IPS-18a (cell line): ENCODE measurements around the gene SNX25.
"Not testable (repeated sequence)": the region's sequence is repeated elsewhere in the genome, so short reads cannot be mapped to it uniquely, and the experiment has no call there.

Source experiments
- H3K27ac ChIP-seq: one replicate; pipeline ENCODE4 v1.5.1; 2013; ENCODE audit warnings: low read length
- H3K27me3 ChIP-seq: one replicate; pipeline ENCODE4 v1.6.1; 2013; ENCODE audit warnings: mild to moderate bottlenecking, low read length; ENCODE audit not compliant: control insufficient read depth, insufficient read depth
- H3K36me3 ChIP-seq: one replicate; pipeline ENCODE4 v1.6.1; 2013; ENCODE audit warnings: low read depth, low read length; ENCODE audit not compliant: control insufficient read depth
- H3K4me1 ChIP-seq: one replicate; pipeline ENCODE4 v1.6.1; 2013; ENCODE audit warnings: low read depth, low read length; ENCODE audit not compliant: control insufficient read depth
- H3K4me3 ChIP-seq: one replicate; pipeline ENCODE4 v1.5.1; 2013; ENCODE audit warnings: low read length
- H3K9ac ChIP-seq: one replicate; pipeline ENCODE4 v1.6.1; 2013; ENCODE audit warnings: mild to moderate bottlenecking, low read length, moderate library complexity
- H3K9me3 ChIP-seq: one replicate; pipeline ENCODE4 v1.6.1; 2013; ENCODE audit warnings: low read depth, low read length; ENCODE audit not compliant: control insufficient read depth

SNX25 gene

GRCh38 chr4:185194924-185195888 lies 14.2 kb upstream of the SNX25 start:
- Histone ChIP-seq H3K27ac (no peak overlapping the region), H3K9ac (no peak overlapping the region), H3K4me3 (no peak overlapping the region), H3K4me1 (no peaks in the 10 kb centered on the region), H3K27me3 (no peaks in the 10 kb centered on the region), H3K36me3 (peaks cover 4% of the 10 kb centered on the region), H3K9me3 (no peaks in the 10 kb centered on the region)

DNA sequence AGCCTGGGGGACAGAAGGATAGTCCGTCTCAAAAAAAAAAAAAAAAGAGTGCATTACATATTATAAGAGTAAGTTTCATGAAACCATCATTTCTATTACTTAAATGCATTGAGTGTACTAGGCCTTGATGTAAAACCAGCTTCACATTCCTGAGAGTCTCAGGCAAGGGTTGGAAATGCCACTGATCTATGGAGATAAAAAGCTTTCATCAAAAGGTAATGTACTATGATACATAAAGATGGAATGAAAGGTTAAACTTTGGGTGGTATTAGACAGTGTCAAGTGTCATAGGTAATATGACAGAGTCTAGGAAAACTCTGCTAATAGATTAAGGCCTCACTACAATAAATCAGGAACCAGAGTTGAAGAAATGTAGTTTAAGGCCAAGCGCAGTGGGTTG lies 13.0 kb upstream of the SNX25 start:
- Histone ChIP-seq H3K27ac (no peak overlapping the region), H3K9me3 (no peaks in the 10 kb centered on the region), H3K4me3 (no peak overlapping the region), H3K27me3 (no peaks in the 10 kb centered on the region), H3K9ac (no peak overlapping the region), H3K36me3 (no peaks in the 10 kb centered on the region), H3K4me1 (peaks cover 3% of the 10 kb centered on the region)

GRCh38 chr4:185198189-185198588 lies 11.2 kb upstream of the SNX25 start:
- not testable (repeated sequence) for H3K9ac ChIP-seq, H3K9me3 ChIP-seq, H3K27ac ChIP-seq

DNA sequence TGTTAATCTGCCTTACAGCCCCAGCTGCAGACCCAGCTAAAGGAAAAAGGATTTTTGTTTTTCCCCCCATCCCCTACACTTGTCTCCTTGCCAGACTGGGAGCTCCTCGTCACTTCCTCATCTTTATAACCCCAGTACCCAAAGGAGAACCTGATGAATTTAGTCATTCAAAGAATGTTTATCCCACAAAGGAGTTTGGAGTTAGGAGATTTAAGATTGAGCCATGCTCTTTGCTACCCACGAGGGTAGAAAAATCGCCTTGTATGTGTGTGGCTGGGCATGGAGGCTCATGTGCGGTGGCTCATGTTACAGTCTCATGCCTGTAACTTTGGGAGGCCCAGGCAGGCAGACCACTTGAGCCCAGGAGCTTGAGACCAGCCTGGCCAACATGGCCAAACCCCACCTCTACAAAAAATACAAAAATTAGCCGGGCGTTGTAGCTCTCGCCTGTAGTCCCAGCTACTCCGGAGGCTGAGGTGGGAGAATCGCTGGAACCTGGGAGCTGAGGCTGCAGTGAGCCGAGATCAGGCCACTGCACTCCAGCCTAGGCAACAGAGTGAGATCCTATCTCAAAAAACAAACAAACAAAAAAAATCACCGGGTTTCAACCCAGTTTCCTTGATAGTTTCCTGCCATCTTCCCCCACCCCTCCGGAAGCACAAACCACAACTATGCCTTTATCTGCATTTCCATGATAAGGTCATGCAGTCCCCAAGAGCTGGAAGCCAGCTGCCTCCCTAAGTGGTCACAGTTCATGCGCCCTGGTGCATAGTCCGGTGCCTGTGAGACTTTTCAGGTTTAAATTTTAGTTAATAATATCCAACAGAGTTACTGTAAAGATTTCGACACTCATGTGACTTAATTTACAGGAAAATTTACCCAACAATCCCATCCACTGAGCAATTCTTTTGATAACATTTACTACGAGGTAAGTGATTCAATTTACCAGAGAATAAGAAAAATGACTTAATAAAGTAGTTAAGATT lies 7.1 kb upstream of the SNX25 start:
- no peaks in the 10 kb centered on the region for H3K36me3 ChIP-seq
- peaks cover 10% of the 10 kb centered on the region for H3K27me3 ChIP-seq
- H3K9me3 ChIP-seq = no peaks in the 10 kb centered on the region
- H3K27ac ChIP-seq = no peak overlapping the region
- H3K9ac ChIP-seq = peak overlapping the region; percentile 0
- H3K4me1 ChIP-seq = peaks cover 17% of the 10 kb centered on the region
- no peak overlapping the region for H3K4me3 ChIP-seq

More at GRCh38 chr4:185198189-185198588, 11.2 kb upstream of the SNX25 start:
- H3K4me3 ChIP-seq, H3K36me3 ChIP-seq, H3K27me3 ChIP-seq: not testable (repeated sequence)
- H3K4me1 ChIP-seq = peaks cover 12% of the 10 kb centered on the region

DNA sequence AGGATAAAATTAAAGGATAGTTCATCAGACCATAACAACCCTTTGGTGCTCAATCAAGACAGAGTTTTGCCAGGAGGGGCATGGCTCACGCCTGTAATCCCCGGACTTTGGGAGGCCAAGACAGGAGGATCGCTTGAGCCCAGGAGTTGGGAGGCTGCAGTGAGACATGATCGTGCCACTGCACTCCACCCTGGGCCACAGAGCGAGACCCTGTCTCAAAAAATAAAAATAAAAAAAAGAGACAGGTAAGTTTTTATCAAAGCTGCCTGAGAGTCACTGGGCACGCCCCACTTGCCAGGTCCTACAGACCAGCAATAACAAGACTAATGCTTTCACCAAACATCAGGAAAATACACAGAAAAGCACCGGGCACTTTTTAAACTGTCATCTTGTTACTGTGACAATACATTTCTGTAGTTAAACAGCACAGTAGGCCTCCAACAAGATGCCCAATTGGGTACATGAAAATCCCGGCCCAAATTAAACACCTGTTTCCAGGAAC lies 6.4 kb upstream of the SNX25 start:
- Histone ChIP-seq H3K27ac (no peak overlapping the region), H3K9me3 (no peaks in the 10 kb centered on the region), H3K4me3 (peak overlapping the region; percentile 54), H3K4me1 (peaks cover 17% of the 10 kb centered on the region), H3K9ac (peak overlapping the region; percentile 67), H3K36me3 (no peaks in the 10 kb centered on the region), H3K27me3 (peaks cover 18% of the 10 kb centered on the region)

- peak within 1 kb of the TSS; percentile 54 for H3K4me3 ChIP-seq
- peaks cover 24% of the 10 kb centered on the region for H3K27me3 ChIP-seq
- no peaks in the 10 kb centered on the region for H3K36me3 ChIP-seq
- no peak within 1 kb of the TSS for H3K27ac ChIP-seq
- no peaks in the 10 kb centered on the region for H3K9me3 ChIP-seq
- H3K9ac ChIP-seq = peak within 1 kb of the TSS; percentile 67
- H3K4me1 ChIP-seq = peaks cover 17% of the 10 kb centered on the region
Measured at GRCh38 chr4:185203486-185204237, 5.7 kb upstream of the SNX25 start, which contains the start of gene CFAP97. CFAP97 (minus strand) TSS chr4:185204000; CDS start chr4:185191196, 12,804 bp downstream.

DNA sequence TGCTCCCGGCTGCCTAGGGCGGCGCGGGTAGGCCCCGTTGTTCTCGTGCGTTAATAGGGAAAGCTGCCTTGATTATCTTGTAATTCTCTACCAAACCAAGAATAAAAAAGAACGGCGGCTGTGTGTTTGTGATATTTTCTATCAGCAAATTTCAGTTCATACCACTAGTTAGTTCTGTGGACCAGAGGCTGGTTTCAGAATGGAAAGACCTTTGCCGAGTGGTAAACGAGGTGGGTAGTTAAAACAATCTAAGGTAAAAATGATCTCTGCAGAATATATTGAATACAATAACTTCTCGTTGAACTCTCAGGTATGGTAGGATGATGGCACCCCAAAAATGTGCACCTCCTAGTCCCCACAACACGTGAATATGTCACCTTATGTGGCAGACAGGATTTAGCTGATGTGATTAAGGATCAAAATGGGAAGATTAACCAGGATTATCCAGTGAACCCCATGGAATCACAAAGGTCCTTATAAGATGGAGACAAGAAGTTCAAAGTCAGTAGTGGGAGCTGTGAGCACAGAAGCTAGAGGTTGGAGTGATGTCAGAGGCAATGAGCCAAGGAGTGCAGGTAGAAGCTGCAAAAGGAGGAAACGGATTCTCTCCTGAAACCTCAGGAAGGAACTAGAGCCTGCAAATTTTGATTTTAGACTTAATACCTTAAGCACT lies 5.0 kb upstream of the SNX25 start:
- H3K9me3 ChIP-seq = no peaks in the 10 kb centered on the region
- H3K4me1 ChIP-seq = peaks cover 17% of the 10 kb centered on the region
- no peaks in the 10 kb centered on the region for H3K36me3 ChIP-seq
- peak overlapping the region; percentile 54 for H3K4me3 ChIP-seq
- no peak overlapping the region for H3K27ac ChIP-seq
- H3K9ac ChIP-seq = peak overlapping the region; percentile 67
- H3K27me3 ChIP-seq = peaks cover 29% of the 10 kb centered on the region

- not testable (repeated sequence) for H3K9ac ChIP-seq, H3K36me3 ChIP-seq, H3K4me3 ChIP-seq, H3K27ac ChIP-seq, H3K9me3 ChIP-seq
- Histone ChIP-seq H3K4me1 (peaks cover 17% of the 10 kb centered on the region), H3K27me3 (peaks cover 29% of the 10 kb centered on the region)
Measured at GRCh38 chr4:185205073-185205472, 4.3 kb upstream of the SNX25 start.

GRCh38 chr4:185205697-185206342 lies 3.6 kb upstream of the SNX25 start:
- H3K4me3 ChIP-seq = no peak overlapping the region
- no peak overlapping the region for H3K9ac ChIP-seq
- no peak overlapping the region for H3K27ac ChIP-seq

GRCh38 chr4:185207466-185207865 lies 1.9 kb upstream of the SNX25 start:
- Histone ChIP-seq H3K4me1 (peaks cover 15% of the 10 kb centered on the region), H3K27ac (no peak overlapping the region), H3K36me3 (no peaks in the 10 kb centered on the region), H3K4me3 (no peak overlapping the region), H3K27me3 (peaks cover 48% of the 10 kb centered on the region), H3K9ac (no peak overlapping the region), H3K9me3 (no peaks in the 10 kb centered on the region)

More at GRCh38 chr4:185205697-185206342, 3.6 kb upstream of the SNX25 start:
- H3K36me3 ChIP-seq = no peaks in the 10 kb centered on the region
- H3K9me3 ChIP-seq = no peaks in the 10 kb centered on the region
- H3K4me1 ChIP-seq = peaks cover 17% of the 10 kb centered on the region
- peaks cover 35% of the 10 kb centered on the region for H3K27me3 ChIP-seq
